ENCODE data around the gene DNASE2. TPM values are rescaled to one million over a fixed set of nuclear protein-coding genes. Genes with fewer than 3 reads are reported as not detected.
A peak's percentile ranks its signal among the peaks of the same experiment; 100 is the strongest.

Gene DNASE2
- total and polyA plus RNA-seq, 2 of the 8 experiments (the other 6 are each of a cell fraction or from before 2014, with no cell fraction given) = 33.2 to 48.2 TPM

- TF ChIP-seq, protein P1, sequence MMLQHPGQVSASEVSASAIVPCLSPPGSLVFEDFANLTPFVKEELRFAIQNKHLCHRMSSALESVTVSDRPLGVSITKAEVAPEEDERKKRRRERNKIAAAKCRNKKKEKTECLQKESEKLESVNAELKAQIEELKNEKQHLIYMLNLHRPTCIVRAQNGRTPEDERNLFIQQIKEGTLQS (IDR thresholded peaks at IDR 0.05; ENCODE audit: insufficient read depth, low read depth, low read length) = no peak
- TF ChIP-seq RBBP5 (IDR thresholded peaks at IDR 0.05; ENCODE audit: borderline replicate concordance, low read depth, low read length) (0 out of 2 replicates have a peak, but pooled peaks have one; percentile 18), KDM4A (IDR thresholded peaks at IDR 0.05; ENCODE audit: low read depth, low read length, severe bottlenecking) (peak; percentile 77), PHF8 (conservative IDR thresholded peaks at IDR 0.05; ENCODE audit: low read depth, low read length) (0 out of 2 replicates have a peak, but pooled peaks have one; percentile 59)
These were observed 4.8 kb upstream of the DNASE2 start (continued) for GRCh38 chr19:12885749-12886650.

All from H1 (cell line).